ENCODE data around the gene CYB561D1. TPM values are rescaled to one million over a fixed set of nuclear protein-coding genes. Genes with fewer than 3 reads are reported as not detected.

CYB561D1 gene
- total RNA-seq, 2 donors from 2014 or later = 9.5 to 16.5 TPM

- Histone ChIP-seq H3K36me3 (peaks cover 3% of the 10 kb centered on the region), H3K4me3 (no peak overlapping the region), H3K27ac (no peak overlapping the region), H3K4me1 (ENCODE audit: control insufficient read depth in 1 of 2, low read depth in 2 of 2) (peaks cover 4 to 14% of the 10 kb centered on the region in 2 donors), H3K27me3 (replicated peaks; ENCODE audit: insufficient read depth) (no peaks in the 10 kb centered on the region), H3K9me3 (no peaks in the 10 kb centered on the region)
- ATAC-seq (ENCODE audit: insufficient number of reproducible peaks, low FRiP score, low read depth) (no peak), DNase-seq (ENCODE audit: low spot score) (no peak)
- no peak for TF ChIP-seq CTCF (IDR thresholded peaks at IDR 0.05)
Measured at GRCh38 chr1:109479901-109480300, 14.0 kb upstream of the CYB561D1 start.

GRCh38 chr1:109481646-109482045, 12.2 kb upstream of the CYB561D1 start:
- DNase-seq (ENCODE audit: low spot score) = no peak
- no peak for TF ChIP-seq CTCF (IDR thresholded peaks at IDR 0.05)
- H3K4me3 ChIP-seq = no peak overlapping the region

GRCh38 chr1:109482242-109482641, 11.7 kb upstream of the CYB561D1 start:
- ATAC-seq (ENCODE audit: insufficient number of reproducible peaks, low FRiP score, low read depth) = no peak
- TF ChIP-seq CTCF (IDR thresholded peaks at IDR 0.05) = no peak
- Histone ChIP-seq H3K27ac (no peak overlapping the region), H3K9me3 (no peaks in the 10 kb centered on the region), H3K27me3 (replicated peaks; ENCODE audit: insufficient read depth) (no peaks in the 10 kb centered on the region), H3K4me1 (ENCODE audit: control insufficient read depth in 1 of 2, low read depth in 2 of 2) (peaks cover 6 to 23% of the 10 kb centered on the region in 2 donors), H3K4me3 (no peak overlapping the region), H3K36me3 (no peaks in the 10 kb centered on the region)
- DNase-seq (ENCODE audit: low spot score) = no peak

More at GRCh38 chr1:109481646-109482045, 12.2 kb upstream of the CYB561D1 start:
- no peak for ATAC-seq (ENCODE audit: insufficient number of reproducible peaks, low FRiP score, low read depth)
- Histone ChIP-seq H3K27ac (no peak overlapping the region), H3K36me3 (peaks cover 3% of the 10 kb centered on the region), H3K9me3 (no peaks in the 10 kb centered on the region), H3K27me3 (replicated peaks; ENCODE audit: insufficient read depth) (no peaks in the 10 kb centered on the region), H3K4me1 (ENCODE audit: control insufficient read depth in 1 of 2, low read depth in 2 of 2) (peaks cover 6 to 23% of the 10 kb centered on the region in 2 donors)

GRCh38 chr1:109482791-109483671, 10.9 kb upstream of the CYB561D1 start:
- DNase-seq (ENCODE audit: low spot score) = no peak
- no peak for ATAC-seq (ENCODE audit: insufficient number of reproducible peaks, low FRiP score, low read depth)
- no peaks in the 10 kb centered on the region for H3K27me3 ChIP-seq (replicated peaks; ENCODE audit: insufficient read depth)
- peak overlapping the region; percentile 40 to 62 for H3K27ac ChIP-seq
- H3K4me1 ChIP-seq (ENCODE audit: control insufficient read depth in 1 of 2, low read depth in 2 of 2) = peaks cover 6 to 23% of the 10 kb centered on the region in 2 donors
- TF ChIP-seq CTCF (IDR thresholded peaks at IDR 0.05) = peak; percentile 18
- H3K9me3 ChIP-seq = no peaks in the 10 kb centered on the region
- peak overlapping the region; percentile 94 for H3K4me3 ChIP-seq
- no peaks in the 10 kb centered on the region for H3K36me3 ChIP-seq

- no peaks in the 10 kb centered on the region for H3K36me3 ChIP-seq
- ATAC-seq (ENCODE audit: insufficient number of reproducible peaks, low FRiP score, low read depth) (peak; percentile 78), DNase-seq (ENCODE audit: low spot score) (peak; percentile 42)
- TF ChIP-seq CTCF (IDR thresholded peaks at IDR 0.05) = no peak
- H3K9me3 ChIP-seq = no peaks in the 10 kb centered on the region
- peak within 1 kb of the TSS; percentile 67 to 78 for H3K27ac ChIP-seq
- H3K4me3 ChIP-seq = peak within 1 kb of the TSS; percentile 94
- no peaks in the 10 kb centered on the region for H3K27me3 ChIP-seq (replicated peaks; ENCODE audit: insufficient read depth)
- peaks cover 6 to 23% of the 10 kb centered on the region in 2 donors for H3K4me1 ChIP-seq (ENCODE audit: control insufficient read depth in 1 of 2, low read depth in 2 of 2)
Measured at GRCh38 chr1:109483672-109484518, 10.0 kb upstream of the CYB561D1 start, which contains the start of gene ATXN7L2. TSS of gene ATXN7L2 (plus strand) at chr1:109483905. CDS start at chr1:109483954, 49 bp downstream.

Measured in thoracic aorta (tissue), 2 donors.